CD4-positive, alpha-beta T cell treated with Interleukin-15 for 4 hours (primary cell): ENCODE data around the gene EXOSC9.

Experiments
- DNase-seq: peaks from one replicate; pipeline ENCODE4 v3.0.0-alpha.2; 2020; ENCODE audit warnings: low spot score

The EXOSC9 gene

DNA sequence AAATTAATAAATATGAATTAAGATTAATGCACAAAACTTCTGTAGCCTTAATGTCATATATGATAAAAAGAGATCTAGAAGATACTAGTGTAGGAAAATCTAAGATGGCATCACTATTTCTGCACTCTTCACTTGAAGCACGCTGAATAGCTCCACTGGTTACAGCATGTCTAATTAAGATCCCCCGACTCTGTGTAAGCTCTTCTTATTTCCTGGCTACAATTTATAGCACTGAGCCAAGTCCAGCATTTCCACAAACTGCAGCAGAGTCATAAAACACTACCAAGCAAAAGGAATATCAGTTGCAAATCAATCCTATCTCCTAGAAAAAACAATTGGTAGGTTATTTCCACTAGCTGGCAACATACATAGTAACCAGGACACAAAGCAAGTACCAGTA lies 23.8 kb downstream of the EXOSC9 start:
- DNase-seq = no peak

DNA sequence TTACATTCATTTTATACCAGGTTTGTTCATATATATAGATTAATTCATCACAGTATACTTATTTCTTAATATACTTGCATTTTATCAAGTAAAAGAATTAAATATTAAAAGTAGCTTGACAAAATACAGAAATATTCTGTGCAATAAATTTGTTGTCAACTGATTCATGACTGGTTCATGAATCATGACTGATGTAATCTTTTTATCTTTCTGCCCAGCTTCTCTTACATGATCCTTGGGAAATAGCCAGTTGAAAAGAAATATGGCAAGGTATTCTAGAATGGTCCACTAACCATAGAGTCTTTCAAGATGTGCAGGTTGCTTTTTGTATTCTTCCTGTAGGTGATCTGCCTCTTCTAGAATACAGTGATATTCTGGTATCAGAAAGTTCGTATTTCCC lies 26.7 kb downstream of the EXOSC9 start:
- DNase-seq = no peak

DNA sequence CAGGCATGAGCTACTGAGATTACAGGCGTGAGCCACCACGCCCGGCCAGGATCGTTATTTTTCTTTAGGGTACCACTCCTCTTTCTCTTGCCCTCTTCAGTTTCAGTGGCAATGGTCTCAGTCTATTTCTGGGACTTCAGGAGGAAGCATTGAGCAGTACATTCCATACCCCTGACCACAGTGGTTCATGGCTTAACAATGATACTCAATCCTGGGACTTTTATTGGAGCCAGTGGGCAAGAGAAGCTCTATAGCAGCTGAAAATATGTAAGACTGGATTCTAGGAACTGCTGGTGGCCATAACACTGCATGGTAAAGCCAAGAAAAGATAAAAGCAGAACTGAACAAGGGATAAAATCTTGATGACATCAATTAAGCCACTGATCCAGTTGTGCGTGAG lies 28.4 kb downstream of the EXOSC9 start:
- DNase-seq = no peak

DNA sequence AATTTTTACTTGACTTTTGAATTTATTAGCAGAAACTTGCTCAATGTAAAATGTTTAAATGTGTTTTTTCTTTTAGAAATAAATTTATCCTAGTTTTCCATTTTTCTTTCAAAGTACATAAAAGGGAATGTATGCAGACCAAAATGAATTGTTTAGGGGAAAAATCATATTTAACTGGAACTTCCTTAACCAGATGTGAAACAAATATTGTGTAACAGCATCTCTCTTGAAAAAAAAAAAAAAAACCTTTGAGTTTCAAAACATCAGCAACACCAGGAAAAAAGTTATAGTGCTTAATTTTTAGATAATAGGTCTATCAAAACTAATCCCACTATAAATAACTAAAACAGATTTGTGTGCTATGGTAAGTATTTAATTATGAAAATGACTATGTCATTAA lies 37.0 kb downstream of the EXOSC9 start:
- no peak for DNase-seq

DNA sequence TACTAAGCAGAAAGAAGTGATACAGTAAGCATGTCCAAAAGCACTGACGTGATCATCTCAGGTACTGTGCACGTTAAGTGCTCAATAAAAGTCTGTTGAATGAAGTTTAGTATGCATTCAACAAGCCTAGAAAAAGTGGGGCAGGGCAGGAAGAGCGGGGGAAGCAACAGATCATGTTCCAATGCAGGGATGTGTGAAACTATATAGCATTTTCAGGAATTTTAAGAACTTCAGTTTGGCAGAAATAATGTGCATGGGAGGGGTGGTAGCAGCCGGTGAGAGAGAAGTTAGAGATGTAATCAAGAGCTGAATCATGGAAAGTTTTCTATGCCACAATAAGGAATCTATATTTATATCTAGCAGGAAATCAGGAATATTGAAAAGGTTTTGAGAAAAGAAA lies 41.7 kb downstream of the EXOSC9 start:
- DNase-seq = no peak

DNA sequence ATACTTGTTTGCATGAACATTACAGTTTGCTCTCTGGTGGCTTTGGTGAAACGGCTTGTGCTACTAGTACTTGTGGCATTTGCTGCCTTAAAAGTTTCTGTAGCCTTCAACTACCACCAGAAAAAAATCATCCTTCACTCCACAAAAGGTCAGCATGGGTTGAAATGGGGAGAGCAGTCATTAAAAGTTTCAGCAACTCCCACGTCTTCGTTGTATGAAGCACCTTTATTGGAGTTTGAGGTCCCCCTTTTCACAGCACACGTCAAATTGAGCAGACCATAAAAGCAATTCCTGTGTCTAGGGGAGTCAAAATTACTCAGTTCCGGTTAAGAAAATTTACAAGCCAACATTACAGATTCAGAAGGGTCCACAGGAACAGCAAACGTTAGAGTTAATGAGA lies 45.5 kb downstream of the EXOSC9 start:
- no peak for DNase-seq

DNA sequence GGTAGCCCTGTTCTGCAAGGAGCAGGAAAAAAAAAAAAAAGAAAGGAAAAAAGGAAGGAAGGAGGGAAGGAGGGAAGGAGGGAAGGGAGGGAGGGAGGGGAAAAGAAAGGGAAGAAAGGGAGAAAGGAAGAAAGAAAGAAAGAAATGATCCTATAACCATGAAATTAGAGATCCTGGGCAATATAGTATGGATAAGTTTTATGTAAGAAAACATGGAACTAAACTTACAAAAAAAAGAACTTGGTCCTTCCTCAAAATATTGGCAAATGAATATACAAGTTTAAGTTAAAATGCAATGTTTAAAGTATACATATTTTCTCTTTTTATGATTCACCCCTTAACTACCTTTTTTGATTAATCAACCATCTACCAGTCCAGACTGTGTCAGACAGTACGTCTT lies 50.2 kb downstream of the EXOSC9 start:
- DNase-seq = no peak

DNA sequence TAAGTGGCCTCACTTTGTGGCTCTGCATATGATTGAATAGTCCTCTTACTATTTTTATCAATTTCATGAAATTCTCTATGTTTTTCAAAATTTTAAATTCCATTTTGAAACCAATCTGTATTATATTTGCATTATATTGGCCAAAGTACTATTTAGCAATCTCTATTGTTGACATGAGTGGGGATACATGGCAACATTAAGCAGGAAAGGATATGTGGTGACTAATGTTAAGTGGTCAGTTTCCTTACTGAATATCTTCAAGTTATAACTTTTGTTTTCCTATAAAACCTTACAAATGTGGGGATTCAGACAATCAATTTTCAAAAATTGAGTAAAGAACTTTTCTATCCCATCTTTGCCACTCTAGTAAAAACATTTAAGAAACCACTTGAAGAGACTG lies 59.0 kb downstream of the EXOSC9 start:
- DNase-seq = no peak

DNA sequence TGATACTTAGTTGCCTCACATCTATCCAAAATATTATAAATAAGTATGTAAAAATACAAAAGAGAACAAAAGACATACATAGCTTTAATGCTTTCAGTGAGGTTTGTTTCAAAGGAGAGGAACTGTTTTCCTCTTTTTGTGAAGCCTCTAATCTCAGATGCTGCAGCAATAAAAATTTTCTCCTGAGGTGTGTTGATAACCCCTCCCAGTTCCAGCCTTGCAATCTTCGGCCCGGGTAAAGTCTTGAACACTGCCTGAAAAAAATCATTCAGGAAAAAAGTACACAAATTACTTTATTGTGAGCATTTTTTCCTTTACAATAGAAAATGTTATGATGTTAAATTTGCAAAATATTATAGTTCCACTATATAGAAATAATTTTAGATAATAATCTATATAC lies 60.3 kb downstream of the EXOSC9 start:
- no peak for DNase-seq

DNA sequence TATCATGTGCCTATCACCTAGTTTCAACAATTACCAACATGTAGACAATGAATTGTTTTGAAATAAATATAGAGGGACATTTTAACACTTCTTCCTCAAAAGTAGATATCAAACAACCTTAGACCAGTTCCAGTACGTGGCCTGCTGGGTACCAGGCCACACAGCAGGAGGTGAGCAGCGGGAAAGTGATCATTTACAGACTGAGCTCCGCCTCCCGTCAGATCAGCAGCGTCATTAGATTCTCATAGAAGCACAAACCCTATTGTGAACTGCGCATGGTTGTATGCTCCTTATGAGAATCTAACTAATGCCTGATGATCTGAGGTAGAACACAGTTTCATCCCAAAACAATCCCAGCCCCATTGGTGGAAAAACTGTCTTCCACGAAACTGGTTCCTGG lies 62.7 kb downstream of the EXOSC9 start:
- DNase-seq = no peak
